Left renal pelvis (tissue), 4 donors: Measurements from ENCODE around the gene GABRR3. TPM values are rescaled to one million over a fixed set of nuclear protein-coding genes. Genes with fewer than 3 reads are reported as not detected.

Experiments
- DNase-seq, 4 donors: peaks; one replicate each; pipeline ENCODE4 v3.0.0-alpha.2; 2013; ENCODE audit warnings: low read depth in 4 of 4, low spot score in 3 of 4
- polyA plus RNA-seq, 4 donors: library from polyadenylated mRNA; unstranded; fragments of 120-200 nt; gene quantifications; one replicate each; pipeline ENCODE4 v1.2.1, GENCODE V29; 2013; ENCODE audit not compliant: insufficient read length in 4 of 4

GABRR3 gene
- polyA plus RNA-seq, 4 donors, result not detected

DNA sequence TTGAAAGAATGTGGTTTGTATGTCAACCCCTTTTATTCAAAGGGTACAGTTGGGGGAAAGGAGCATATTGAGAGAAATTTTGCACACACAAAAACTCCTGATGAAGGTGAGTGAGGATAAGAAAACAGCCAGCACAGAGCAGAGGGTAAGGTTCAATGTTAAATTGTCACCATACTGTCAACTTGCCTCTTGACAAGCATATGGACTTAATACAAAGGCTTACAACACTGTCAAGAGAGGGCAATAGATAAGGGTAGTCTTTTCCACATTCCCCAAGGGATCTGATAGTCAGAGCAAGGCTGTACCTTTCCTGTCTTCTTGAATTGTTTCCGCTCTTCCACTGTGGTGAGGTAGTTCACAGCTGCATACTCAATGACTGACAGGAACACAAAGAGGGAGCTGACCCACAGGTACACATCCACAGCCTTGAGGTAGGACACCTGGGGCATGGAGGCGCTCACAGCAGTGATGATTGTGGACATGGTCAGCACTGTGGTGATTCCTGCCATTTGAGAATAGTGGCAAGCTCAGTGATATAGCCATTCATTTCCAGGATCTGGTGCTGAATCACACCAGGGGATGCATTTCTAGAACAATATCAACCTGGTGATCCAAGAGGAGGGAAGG, 42.5 kb downstream of the GABRR3 start:
- no peak for DNase-seq

DNA sequence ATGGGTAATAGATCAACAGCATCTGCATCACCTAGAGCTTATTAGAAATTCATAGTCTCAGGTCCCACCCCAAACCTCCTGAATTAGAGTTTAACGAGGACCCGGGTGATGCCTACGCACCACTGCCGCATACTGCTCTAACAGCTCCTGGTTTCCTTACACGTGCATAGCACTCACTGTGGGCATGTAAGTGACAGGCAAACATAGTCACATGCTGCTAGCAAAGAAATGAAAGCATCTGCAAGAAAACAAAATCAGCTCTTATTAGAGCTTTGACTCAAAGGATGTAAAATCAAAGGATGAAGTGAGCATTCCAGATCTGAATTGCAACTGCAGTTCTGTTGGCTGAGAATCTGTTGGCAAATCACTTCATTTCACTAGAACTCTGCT, 43.8 kb downstream of the GABRR3 start:
- no peak for DNase-seq

DNA sequence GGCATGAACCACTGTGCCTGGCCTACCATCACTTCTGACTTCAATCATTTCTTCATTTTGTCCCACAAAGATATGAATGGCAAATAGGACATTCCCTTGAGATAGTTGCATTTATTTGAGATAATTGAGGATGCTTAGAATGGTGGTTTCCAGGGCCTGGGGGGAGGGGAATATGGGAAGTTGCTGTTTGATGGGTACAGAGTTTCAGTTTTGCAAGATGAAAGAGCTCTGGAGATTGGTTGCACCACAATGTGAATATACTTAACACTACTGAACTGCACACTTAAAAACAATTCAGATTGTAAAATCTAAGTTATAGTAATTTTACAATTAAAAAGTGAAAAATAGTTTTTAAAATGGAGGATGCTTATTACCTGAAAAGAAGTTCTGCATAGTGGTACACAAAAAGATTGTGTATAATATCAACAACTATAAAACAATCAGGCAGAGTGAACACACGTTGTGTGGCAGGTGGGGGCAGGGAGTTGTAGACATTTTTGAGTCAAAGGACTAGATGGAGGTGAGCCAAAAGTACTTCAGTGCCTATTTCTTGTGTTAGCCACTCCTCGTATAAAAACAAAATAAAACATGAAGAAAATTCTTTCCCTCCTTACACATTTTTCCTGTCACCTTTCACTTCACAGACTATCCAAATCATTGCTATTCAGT, 44.4 kb downstream of the GABRR3 start:
- no peak for DNase-seq

- no peak for DNase-seq
These were observed 46.1 kb downstream of the GABRR3 start for GRCh38 chr3:97988784-97989568.

DNA sequence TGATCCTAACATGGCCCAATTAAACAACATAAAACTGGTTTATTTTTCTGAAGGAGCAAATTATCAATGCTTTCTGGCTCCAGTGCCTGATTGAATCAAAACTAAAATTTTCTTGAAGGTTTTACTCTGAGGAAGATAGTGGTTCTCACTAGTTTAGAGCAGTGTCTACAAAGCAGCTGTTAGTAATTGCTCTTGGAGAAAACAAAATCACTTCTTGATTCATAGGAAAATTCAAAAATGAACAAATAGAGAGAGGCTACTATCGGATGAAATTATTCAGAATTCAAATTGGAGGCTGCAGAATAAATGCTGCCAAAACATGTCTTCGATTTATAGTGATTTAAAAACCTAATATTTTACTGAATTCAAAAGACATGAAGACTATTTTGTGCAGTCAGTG, 47.8 kb downstream of the GABRR3 start:
- no peak for DNase-seq

DNA sequence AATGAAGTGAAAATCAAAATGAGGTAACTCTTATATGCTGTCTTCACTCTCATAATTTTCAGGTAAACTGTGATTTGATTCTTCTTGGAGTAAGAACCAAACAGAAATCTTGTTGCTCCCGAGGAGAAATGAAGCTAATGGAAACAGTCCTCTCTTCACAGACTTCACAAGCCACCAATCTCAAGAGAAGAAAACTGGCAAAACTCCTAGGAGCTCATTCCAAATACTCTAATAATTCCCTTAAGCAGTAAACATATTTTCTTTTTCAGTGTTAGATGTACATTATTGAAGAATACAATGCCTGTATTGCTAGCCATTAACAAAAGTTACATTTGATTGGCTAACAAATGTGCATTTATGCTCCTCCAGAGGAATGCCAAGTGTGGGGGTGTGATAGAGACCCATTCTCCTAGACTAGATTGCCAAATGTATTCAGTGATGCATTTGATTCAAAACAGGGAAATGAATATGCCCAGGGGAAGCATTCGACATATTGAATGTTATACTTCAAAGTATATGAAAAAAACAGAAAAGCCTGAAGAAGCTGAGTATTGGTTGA, 51.1 kb downstream of the GABRR3 start:
- no peak for DNase-seq

DNA sequence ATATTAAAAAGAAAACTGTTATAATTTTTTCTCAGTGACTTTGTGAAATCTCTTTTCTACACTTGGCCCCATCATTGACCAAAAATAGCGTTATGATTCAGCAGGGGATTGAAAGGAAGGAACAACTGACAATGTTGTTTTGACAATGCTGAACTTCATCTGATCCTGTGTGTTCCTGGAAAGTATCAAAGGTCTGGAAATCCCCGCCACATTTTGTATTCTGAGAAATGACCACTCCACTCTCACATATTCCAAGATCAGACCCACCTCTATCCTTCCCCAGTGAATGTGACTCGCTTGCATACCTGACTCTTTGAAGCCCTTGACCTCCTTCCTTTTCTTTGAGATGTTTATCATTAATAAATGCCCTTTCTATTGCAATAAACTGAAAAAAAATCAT, 53.2 kb downstream of the GABRR3 start:
- no peak for DNase-seq

GRCh38 chr3:97979610-97980009, 55.5 kb downstream of the GABRR3 start:
- no peak for DNase-seq

DNA sequence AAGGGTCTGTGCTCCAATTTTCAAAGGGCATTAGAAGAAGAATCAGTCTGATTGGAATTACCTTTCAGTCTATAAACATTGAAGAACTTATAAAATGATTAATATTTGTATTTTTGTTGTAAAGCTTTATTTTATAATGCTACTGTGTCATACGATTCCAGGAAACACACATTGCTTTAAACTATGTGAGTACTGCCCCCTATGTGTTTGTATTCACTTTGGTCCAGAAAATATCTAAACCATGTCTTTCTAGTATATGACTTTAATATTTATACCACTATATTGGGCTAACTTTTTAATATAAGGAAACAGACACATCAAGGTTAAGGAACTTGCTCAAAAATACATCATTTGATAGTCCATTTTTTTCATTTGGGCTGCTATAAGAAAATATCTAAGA, 59.6 kb downstream of the GABRR3 start:
- DNase-seq, result no peak

GRCh38 chr3:97974996-97975395, 60.1 kb downstream of the GABRR3 start:
- DNase-seq, result no peak

GRCh38 chr3:97972976-97973375, 62.1 kb downstream of the GABRR3 start:
- no peak for DNase-seq

DNA sequence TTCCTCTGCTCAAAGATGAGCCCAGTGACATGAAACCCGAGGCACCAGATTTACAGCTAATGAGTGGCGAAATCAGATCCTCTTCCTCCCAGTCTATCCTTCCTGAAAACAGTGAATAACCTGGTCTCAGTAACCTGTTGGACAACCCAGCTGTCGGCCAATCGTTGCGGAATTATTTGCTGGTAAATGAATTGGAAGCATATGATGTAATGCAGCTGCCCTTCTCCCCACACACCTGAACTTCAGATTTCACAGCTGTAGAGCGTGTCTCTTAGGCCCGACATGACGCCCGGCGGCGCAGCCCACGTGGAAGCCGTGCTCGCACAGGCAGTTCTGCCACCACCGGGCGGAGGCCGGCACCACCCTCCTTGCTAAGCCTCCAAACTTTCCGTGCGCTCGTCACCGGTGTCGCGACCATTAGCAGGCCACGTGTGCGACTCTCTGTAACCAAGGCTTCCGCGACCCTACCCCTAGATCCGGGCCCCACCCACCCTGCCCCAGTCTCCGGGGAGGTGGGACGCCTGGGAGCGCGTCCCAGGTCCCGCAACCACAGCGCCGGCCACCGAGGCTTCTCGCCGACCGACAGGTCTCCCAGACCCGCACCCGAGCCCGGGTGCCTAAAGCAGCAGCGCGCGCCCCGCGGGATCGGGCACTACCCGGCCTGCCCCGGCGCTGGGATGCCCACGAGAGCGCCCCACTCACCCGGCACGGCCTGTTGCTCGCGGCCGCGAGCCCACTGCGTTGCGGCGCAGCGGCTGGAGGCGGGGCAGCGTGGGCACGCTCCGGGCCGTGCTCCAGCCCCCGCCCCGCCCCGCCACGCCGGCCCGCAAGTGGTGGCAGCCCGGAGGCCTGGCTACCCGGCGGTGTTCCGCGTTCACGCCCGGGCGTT, 63.2 kb downstream of the GABRR3 start, which contains the start of gene RIOX2:
RIOX2 (minus strand) TSS at position 753 of the 889 bp plus-strand sequence. CDS start 4,838 bp downstream, outside the sequence.
- peak; percentile 42 to 50 (median 46) for DNase-seq

- DNase-seq, result no peak
These were observed 64.0 kb downstream of the GABRR3 start for GRCh38 chr3:97970956-97971620.

GRCh38 chr3:97970156-97970555, 65.0 kb downstream of the GABRR3 start:
- DNase-seq, result no peak

- DNase-seq, result no peak
These were observed 65.6 kb downstream of the GABRR3 start for GRCh38 chr3:97969541-97969940.

DNA sequence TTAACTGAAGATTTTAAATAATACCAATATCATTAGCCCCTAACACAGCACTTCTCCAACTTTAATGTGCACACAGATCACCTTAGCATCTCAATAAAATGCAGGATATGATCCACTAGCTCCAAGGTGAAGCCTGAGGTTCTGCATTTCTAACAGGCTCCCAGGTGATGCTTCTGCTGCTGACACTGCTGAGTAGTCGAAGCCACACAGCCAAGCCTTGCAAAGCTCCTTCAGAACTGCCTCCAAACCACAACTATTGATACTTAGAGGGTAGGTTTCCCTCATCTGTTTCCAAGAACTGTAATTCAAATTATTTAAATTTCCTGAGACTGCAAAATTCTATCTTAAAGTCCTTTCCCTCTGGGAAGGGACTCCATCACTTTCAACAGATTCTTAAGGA, 66.7 kb downstream of the GABRR3 start:
- DNase-seq, result no peak

- DNase-seq, result no peak
These were observed 67.1 kb downstream of the GABRR3 start for GRCh38 chr3:97967966-97968365.

- no peak for DNase-seq
These were observed 73.9 kb downstream of the GABRR3 start for GRCh38 chr3:97960993-97961766.

DNA sequence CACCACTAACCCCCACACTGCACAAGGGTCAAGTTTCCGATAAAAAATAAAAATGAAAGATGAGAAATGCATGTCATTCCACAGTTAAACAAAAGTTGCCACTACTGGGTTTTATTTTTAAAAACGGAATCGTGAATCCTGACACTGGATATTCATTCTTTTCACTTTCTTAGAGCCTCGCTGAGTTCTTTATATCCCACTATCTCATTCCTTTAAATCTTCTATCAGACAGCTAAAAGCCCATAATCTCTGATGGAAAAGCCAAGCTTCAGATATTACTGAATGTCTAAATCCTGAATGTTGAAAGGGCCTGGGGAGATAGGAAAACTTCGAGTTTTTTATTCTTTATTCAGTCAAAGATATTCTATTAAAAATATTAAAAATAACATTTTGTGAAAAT, 74.6 kb downstream of the GABRR3 start:
- DNase-seq, result no peak
